Keratinocyte (primary cell): ENCODE measurements around the gene SCNN1B.

Experiments used
- EZH2 ChIP-seq: IDR thresholded peaks from one replicate; pipeline ENCODE4 v1.6.1; 2012; ENCODE audit warnings: inconsistent platforms, mild to moderate bottlenecking, low read length, moderate library complexity
- TF ChIP-seq, protein P1 (sequence below), 3 experiments: IDR thresholded peaks in 1 of 3; conservative IDR thresholded peaks in 1 of 3; optimal IDR thresholded peaks in 1 of 3; 2 replicates in 2 of 3; 3 replicates in 1 of 3; pipeline versions ENCODE3 to v1.5.1; 2011; ENCODE audit warnings: low read length in 3 of 3, mild to moderate bottlenecking in 3 of 3, moderate library complexity in 2 of 3, control low read depth in 1 of 3, inconsistent platforms in 1 of 3; ENCODE audit not compliant: insufficient read depth in 2 of 3; ENCODE audit errors: extremely low read depth in 1 of 3

DNA sequence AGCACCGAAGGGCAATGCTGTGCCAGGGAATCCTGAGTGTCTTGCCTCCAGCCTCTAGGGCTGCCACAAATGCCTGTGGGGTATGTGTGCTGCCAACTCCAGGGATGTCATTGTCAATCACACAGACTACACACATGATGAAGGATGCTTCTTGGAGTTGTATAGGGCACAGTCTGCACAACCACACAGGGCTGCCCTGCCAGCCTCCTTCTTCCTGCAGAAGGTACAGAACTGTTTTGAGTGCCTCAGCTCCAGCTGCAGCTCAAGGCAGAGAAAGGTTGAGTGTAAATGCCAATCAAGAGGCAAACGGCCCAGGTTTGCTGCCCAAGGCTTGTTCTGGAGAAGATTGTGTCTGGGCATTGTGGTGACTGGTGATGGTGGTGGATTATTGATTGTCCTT lies 15.6 kb downstream of the SCNN1B start:
- no peak for TF ChIP-seq EZH2
- TF ChIP-seq, protein P1, sequence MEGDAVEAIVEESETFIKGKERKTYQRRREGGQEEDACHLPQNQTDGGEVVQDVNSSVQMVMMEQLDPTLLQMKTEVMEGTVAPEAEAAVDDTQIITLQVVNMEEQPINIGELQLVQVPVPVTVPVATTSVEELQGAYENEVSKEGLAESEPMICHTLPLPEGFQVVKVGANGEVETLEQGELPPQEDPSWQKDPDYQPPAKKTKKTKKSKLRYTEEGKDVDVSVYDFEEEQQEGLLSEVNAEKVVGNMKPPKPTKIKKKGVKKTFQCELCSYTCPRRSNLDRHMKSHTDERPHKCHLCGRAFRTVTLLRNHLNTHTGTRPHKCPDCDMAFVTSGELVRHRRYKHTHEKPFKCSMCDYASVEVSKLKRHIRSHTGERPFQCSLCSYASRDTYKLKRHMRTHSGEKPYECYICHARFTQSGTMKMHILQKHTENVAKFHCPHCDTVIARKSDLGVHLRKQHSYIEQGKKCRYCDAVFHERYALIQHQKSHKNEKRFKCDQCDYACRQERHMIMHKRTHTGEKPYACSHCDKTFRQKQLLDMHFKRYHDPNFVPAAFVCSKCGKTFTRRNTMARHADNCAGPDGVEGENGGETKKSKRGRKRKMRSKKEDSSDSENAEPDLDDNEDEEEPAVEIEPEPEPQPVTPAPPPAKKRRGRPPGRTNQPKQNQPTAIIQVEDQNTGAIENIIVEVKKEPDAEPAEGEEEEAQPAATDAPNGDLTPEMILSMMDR (optimal IDR thresholded peaks at IDR 0.05 in 1 of 3, IDR thresholded peaks at IDR 0.05 in 1 of 3, conservative IDR thresholded peaks at IDR 0.05 in 1 of 3; ENCODE audit: extremely low read depth in 1 of 3, insufficient read depth in 2 of 3, low read length in 3 of 3), result no peak
